Measurements from ENCODE around the gene GALNT14.

GALNT14 gene

DNA sequence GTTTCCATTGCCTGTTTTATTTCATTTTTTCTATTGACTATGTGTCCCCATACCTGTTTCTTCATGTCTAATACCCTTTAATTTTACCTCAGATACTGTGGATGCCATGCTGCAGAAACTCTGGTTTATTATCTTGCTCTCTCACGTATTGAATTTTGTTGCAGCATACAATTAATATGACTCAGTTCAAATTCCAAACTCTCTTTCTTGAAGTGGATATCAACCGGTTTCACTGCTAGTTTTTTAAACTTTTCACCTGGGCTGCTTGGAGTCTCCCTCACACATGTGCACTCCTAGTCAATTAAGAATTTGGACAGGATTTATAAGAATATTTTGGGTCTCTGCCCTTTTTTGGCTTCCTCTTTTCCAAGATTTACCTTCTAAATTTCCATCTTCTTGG lies 260.4 kb downstream of the GALNT14 start:
- no peak for DNase-seq

DNA sequence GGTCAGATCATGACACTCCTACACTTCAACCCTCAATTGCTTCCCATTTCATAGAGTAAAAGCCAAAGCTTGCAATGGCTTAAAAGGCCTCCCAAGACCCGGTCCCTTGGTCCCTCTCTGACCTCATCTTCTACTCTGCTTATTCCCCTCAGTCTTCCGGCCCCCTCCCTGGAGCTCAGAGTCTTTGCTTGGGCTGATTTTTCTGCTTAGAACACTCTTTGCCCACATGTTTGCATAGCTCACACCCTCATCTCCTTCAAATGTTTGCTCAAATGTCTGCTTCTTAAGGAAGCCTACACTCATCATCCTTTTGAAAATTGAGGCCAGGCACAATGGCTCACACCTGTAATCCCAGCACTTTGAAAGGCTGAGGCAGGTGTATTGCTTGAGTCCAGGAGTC lies 265.4 kb downstream of the GALNT14 start:
- DNase-seq: no peak

- peak; percentile 32 for DNase-seq
Observed at GRCh38 chr2:30871980-30872789, 266.1 kb downstream of the GALNT14 start.

DNA sequence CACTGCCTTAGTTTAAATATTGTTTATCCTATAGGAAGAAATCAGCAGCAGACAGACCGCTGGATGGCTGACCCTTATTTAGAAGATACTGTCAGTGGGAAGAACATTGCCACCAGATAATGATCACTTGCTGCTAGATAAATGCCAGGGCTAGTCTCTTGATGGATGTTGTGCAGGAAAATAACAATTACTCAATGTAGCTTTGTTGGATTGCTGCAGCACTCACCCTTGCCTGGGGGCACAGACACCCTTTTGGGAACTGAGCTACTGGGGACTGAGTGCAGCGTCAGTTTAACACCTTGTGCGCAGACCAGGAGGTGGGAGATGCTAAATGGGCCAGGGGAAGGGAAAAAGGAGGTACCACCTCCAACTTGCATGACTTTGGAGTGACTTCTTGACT lies 266.8 kb downstream of the GALNT14 start:
- no peak for DNase-seq

GRCh38 chr2:30869988-30870387 lies 268.3 kb downstream of the GALNT14 start:
- DNase-seq: no peak

DNA sequence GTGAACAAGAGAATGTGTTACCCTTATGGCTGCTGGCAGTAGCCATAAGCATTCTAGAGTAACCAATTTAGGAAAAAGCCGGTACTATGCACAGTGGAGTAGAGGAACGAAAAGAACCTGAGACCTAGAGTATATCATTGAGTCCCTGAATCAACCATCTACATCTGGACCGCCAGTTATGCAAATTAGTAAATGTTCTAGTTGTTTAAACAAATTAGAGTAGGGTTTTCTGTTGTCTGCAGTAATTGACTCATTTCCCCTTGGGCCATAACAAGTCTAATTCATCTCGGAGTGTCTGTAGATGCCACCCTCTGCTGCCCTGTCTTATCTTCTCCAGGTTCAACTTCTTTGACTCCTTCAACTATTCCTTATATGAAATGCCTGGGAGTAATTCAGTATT lies 270.9 kb downstream of the GALNT14 start:
- no peak for DNase-seq

GRCh38 chr2:30866974-30867373 lies 271.3 kb downstream of the GALNT14 start:
- DNase-seq: no peak

DNA sequence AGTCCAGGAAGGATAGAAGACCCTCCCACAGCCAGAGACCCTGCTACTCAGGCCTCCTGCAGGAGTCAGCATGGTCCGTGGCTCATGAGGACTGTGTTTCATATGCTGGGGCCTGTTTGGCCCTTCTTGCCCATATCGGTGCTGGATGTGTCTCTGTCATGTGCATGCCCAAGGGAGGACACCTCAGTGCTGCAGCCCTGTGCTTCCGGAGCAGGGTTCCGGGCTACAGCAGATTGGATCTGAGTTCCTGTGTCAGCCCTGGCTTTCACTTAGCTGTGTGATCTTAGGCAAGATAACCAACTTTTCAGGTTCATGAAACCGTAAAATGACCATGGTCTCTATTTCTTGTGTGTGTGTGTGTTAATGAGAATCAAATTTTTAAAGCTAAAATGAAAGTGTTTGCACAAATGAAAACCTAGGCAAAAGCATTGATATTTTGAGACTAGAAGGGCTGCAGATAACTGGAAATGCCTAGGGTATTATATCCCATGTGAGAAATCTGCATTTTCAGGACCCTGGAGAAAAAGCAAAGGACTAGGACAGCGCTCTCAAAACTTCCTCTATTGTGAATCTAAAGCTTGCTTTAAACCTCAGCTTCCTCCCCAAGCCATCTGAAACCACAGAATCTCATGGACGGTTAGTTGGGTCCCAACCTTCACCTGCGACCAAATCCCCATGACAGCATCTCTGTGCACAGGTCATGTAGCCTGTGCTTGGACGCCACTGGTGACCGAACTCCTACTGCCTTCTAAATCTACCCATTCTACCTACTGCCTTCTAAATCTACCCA lies 272.2 kb downstream of the GALNT14 start:
- no peak for DNase-seq

- DNase-seq: no peak
Observed at GRCh38 chr2:30865243-30865642, 273.0 kb downstream of the GALNT14 start.

DNA sequence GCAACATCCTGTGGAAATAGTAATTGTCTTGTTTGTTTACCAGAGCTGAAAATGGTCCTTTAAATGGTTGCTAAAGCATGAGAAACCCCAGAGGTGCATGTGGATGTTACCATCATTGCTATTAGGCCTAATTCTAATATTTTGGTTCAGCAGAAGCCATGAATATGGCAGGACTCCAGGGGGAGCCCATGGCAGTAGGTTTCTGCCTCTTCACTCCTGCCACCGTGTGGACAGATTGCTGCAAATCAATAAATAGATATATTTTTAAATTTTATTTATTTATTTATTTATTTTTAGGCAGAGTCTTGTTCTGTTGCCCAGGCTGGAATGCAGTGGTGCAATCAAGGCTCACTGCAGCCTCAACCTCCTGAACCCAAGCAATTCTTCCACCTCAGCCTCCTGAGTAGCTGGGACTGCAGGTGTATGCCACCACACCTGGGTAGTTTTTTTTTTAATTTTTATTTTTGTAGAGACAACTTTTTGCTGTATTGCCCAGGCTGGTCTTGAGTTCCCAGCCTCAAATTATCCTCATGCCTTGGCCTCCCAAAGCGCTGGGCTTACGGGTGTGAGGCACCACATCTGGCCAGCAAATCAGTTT lies 276.1 kb downstream of the GALNT14 start:
- DNase-seq: peak; percentile 36

DNA sequence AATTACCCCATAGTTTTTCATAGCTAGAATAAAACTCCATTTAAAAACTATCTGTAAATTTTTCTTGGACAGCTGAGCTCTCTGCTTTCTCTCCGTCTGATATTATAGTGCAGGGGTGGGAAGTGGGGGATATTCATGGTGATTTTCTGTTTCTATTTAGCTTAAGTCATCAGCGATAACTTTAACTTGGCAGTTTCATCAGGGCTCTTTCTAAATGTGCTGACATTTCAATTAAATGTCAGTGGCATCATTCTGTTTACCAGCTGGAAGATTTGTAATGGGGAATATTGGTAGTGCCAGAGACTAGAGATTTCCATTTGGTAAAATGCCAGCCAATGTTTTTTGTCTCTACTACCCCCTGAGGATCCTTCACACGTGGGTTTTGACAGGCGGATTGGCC lies 277.5 kb downstream of the GALNT14 start:
- no peak for DNase-seq
